NCI-H510A (cell line): ENCODE data around the gene SVOP.

Source experiments
- DNase-seq: peaks from one replicate; lab custom pipeline; 2025; lab: John Stamatoyannopoulos, UW

The SVOP gene

GRCh38 chr12:108973629-108974152 is 47.2 kb downstream of the SVOP start:
- DNase-seq, result no peak

DNA sequence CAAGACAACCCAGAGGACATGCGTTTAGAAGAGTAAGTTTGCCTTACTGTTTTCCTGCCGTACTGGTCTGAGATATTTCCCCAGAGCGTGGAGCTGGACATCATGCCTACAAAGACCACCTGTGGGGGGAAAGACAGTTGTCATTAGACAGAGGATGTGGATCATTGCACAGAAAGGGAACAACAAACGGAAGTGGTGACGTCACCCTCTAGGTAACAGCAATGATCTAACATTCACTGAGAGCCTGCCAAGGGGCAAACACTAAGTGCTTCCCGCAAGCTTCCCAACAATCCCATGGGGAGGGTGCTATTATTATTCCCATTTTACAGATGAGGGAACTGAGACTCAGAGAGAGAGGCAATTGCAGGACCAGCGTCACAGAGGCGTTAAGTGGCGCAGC is 48.5 kb downstream of the SVOP start:
- DNase-seq, result no peak

DNA sequence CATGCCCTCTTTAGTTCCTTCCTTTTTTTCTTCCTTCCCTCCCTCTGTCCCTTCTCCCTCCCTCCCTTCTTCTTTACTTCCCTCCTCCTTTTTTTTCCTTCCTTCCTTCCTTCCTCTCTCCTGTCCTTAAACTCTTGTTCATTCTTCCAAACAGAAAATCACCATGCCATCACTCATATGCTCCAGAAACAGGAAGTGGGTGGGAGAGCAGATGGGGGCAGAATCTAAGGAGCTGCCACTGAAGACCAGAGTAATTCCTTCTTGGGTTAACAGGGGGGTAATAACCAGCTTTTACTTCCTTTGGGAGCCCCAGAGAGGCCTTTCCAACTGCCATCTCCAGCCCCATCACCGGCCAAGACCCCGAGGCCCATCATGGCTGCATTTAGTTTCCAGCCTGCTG is 51.2 kb downstream of the SVOP start:
- DNase-seq, result no peak

GRCh38 chr12:108967869-108968540 is 52.9 kb downstream of the SVOP start:
- DNase-seq, result no peak

DNA sequence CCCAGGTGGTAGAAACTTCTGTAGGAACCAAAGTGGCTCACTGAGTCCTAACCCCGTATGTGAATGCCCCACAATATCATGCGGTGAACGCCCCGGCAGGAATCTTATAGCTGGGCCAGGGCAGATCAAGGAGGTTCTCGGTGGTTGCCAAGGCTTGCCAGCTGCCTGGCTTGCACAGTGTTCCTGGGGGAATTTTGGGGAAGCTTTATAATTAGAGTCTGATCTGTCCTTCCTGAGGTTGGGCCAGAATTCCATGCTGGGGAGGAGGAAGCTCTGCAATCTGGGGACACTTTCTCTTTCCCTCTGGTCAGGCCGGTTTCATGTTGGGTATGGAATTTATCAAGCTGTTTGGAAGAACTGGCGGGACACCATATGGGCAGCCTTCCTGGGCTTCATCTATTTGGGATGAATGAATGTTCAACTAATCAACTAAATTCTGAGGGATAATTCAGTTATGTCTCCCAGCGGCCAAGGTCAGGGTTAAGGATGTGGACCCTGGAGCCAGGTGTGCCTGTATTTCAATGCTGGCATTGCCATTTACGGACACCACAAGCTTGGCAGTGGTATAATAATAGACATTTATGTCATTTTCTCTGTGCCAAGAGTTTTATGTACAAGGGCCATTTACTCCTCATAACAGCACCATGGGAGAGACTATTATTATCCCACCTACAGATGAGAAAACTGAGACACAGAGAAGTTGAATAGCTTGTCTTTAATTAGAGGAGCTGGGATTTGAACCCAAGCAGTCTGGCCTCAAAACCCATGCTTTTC is 54.3 kb downstream of the SVOP start:
- DNase-seq, result no peak

- no peak for DNase-seq
Observed at GRCh38 chr12:108965886-108966285, 55.0 kb downstream of the SVOP start.

DNA sequence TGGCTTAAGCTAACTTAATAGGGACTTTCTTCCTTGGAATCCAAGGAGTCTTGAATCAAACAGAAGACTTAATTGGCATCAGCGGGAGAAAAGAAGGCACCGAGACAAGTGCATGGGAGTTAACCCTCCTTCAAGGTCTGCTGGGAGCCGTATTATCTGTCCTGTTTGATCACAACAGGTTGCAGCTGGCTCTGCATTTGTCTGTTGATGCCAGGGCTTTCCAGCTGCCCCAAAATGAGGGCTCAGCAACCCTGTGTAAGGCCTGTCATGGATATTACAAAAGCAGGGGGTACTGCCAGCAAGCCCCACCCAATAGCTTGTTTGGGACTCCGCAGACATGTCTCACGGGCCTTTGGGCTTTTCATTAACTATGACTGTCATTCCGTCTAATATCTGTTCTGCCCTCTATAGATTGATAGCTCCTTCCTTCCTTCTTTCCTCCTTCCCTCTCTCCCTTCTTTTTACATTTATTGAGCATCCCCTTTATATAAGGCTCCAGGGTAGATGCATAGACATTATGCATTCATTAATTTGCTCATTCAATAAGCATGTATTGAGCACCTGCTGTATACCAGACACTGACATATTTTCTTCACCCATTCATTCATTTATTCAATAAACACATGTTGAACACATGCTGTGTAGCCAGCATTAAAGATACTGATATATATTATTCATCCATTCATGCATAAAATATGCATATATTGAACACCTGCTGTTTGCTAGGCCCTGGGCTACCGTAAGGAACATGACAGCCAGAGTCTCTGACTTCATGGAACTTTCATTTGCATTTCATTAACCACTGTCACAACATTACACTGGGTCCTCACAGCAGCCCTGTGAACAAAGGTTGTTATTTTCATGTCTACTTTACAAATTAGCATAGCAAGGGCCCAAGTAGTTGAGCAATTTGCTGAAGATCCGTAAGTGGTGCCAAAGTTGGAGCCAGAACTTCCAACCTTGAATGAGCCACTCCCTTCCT is 56.2 kb downstream of the SVOP start:
- no peak for DNase-seq

DNA sequence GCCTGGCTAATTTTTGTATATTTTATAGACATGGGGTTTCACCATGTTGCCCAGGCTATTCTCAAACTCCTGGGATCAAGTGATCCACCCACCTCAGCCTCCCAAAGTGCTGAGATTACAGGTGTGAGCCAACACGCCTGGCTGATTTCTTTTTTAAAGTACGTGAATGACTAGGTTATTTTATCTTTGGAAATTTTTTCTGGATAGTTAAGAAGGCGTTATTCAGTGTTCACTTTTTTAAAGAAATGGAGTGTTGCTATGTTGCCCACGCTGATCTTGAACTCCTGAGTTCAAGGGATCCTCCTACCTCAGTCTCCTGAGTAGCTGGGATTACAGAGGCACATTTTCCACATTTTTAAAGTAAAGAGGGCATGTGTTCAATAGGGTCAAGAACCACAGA is 58.6 kb downstream of the SVOP start:
- no peak for DNase-seq

DNA sequence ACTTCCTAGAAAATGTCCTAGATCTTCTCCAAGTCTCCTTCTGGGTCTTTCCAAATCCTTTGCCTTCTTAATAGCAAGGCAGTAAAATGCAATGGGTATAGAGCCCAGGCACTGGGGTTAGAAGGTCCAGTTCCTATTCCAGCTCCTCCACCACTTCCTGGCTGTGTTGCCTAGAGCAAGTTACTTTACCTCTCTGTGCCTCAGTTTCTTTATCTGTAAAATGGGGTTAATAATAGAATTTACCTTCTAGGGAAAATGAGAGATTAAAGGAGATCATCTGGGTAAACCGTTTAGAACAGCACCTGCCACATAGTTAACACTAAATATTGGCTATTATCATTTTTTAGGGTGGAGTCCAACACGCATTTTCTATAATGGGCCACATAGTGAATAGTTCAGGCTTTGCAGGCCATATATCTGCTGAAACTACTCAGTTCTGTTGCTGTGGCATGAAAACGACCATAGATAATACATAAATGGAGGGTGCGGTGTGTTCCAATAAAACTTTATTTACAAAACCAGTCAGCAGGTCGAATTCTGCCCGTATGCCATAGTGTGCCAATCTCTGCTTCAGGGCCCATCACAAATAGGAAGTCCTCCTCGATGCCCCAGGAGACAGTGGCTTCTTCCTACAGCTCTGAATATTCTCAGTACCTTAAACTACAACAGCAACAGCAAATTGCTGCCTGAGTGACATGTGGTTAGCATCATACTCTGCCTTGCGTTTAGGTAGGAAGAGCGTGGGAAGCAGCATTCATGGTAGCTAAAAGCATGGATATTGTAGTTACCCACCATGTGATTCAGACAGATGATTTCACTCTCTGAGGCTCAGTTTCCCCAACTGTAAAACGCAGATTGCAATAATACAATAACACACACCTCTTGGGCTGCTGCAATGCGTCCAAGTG is 60.9 kb downstream of the SVOP start:
- DNase-seq, result no peak

- DNase-seq, result peak; percentile 90
Observed at GRCh38 chr12:108955225-108955835, 65.5 kb downstream of the SVOP start.

DNA sequence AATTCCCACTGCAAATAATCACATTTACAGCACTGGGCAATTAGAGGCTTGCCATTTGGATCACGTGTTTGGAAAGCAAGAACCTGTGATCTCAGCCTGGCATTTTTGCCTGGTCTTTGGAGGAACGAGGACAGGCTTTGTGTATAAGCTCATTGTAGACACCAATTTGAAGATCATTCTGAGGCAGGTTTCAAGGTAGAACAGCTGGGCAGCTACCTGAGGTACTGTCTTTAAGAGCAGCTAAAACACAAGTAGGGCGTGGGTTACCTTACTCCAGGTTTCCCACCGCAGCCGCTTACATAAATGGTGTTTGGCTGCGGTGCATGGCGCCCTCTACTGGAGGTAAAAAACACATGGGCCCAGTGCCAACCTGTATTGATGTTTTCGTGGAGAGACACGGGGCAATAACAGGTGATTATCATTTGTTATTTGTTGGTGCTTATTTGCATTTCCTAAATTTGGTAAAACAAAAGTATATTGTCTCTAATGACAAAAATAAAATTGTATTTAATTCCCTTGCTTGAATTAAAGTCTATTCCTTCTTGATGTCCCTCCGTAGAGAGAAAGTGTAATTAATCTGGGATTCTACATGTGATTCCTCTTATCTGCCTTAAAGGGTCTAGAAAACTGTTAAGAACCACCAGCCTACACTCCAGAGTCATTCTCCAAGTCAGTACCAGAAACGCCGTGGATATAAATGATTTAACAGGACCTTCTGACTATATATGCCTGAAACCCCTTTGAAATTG is 69.7 kb downstream of the SVOP start:
- peak; percentile 31 for DNase-seq

- no peak for DNase-seq
Observed at GRCh38 chr12:108949976-108950375, 70.9 kb downstream of the SVOP start.

DNA sequence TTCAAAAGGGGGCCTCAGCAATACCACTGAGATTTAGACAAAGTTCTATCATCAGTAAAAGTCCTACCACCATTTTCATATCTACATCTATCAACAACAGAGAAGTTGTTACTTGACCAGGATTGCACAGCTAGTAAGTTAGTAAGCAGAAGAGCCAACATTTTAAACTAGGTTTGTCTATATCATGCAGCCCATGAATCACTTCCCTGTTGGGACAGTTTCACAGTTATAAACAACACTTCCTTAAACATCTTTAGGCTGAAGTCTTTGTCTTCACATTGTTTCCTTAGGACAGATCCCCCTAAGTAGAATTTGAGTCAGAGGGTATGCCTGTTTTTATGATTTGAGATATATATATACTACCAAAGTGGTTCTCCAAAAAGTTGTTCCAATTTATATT is 72.5 kb downstream of the SVOP start:
- DNase-seq, result no peak

DNA sequence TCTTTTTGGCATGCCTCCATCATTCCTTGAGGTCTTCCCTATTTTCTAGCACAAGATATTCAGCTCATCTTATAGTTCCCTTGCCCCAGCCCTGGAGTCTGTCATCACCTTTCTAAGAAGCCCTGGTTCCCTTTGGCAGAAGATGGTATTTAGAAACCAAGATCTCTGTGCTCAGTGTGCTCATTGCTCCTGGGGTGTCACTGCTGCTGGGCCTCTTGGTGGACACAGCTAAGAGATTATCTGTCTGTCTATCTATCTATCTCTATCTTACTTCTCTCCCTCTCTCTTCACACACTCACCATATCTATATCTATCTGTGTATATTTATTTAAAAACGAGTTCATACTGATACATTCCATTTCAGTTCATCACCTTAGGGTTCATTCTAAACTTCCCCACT is 73.8 kb downstream of the SVOP start:
- DNase-seq, result no peak

DNA sequence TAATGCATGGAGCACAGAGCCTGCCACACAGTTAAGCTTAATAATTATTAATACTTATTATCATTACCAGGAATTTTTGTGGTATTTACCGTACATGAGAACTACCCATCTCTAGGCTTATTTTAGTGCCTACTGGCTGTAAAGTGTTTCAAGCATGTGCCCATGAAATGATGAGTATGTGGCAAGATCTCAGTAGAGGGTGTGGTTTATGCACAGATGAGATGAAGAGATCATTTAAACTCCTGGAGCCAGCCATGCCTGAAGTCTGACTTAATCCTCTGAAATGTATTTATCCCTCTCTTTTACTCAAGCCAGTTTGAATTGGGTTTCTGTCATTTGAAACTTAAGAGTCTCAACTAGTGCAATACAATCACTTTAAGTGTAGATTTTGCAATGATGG is 80.7 kb downstream of the SVOP start:
- no peak for DNase-seq

DNA sequence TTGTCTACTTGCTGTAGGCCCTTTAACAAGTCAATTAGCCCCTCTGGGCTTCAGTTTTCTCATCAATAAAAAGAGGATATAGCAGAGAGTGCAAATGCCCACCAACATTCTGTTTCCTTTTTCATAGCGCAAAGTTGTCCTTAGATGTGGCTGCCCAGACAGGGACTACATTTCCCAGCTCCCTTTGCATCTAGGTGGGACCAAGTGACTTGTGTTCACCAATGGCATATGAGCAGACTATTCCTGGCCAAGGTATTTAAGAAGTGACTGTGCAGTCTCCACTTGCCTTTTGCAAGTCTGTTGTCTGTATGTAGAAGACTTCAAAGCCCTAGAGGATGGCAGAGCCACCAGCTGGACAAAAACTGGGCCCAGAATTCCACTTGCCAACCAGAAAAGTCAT is 81.3 kb downstream of the SVOP start:
- no peak for DNase-seq

GRCh38 chr12:108938247-108938924 is 82.5 kb downstream of the SVOP start:
- no peak for DNase-seq

DNA sequence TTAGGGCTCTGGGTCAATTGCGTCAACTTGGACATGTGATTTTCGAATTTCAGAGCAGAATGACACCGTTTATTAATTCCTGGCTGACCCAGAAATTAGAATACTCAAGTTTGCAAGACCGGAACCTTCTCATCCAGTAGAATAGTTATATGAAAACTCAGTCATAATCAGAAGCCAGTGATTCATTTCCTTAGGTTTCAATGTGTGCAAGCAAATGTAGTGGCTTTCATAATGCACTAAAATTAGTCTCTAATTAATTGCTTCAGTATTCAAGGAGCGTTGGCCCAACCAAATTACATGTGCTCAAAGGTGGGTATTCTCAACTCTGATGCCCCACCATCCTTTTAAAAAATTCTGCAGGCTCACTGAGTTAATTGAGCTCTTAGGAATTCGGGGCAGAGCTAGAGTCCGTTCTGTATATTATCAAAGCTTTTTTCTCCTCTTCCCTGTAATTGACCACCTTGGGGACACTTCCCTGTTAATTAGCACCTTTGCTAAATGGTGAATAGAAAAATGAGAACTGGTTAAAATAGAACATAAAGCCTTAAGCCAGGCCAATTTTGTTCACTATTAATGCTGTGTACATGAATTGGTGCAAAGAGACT is 85.6 kb downstream of the SVOP start:
- no peak for DNase-seq

DNA sequence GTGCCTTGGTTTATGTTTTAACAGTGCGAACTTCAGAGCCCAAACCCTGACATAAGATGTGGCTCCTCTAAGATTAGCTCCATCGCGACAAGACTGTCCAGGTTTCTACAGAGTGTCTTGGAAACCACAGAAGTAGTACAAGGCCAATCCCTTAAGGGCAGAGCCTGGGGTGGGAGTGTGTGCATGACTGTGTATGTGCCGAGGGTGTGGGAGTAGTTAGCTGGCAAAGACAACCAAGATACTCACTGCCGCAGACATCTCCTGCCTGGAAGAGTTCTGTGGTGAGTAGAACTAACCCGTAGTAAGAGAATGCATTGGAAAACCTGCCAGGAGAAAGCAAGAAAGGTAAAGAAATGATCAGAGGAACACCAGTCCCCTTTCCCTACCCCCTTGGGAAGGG is 86.9 kb downstream of the SVOP start:
- no peak for DNase-seq
